ENCODE measurements around the gene NCAM2.

GRCh38 chr21:21096956-21097355 is 98.7 kb downstream of the NCAM2 start:
- no peak for TF ChIP-seq TARDBP (IDR thresholded peaks at IDR 0.05)
- no peak for TF ChIP-seq FOXM1 (IDR thresholded peaks at IDR 0.05; ENCODE audit: borderline replicate concordance)
- no peak for TF ChIP-seq ARNT (IDR thresholded peaks at IDR 0.05)
- TF ChIP-seq FOXA1 (IDR thresholded peaks at IDR 0.05), result no peak
- no peak for TF ChIP-seq BHLHE40 (IDR thresholded peaks at IDR 0.05; ENCODE audit: borderline replicate concordance)
- no peak for TF ChIP-seq SUZ12 (IDR thresholded peaks at IDR 0.05)
- no peak for TF ChIP-seq ZNF384 (IDR thresholded peaks at IDR 0.05)
